GM18858 (cell line): ENCODE results near the gene CCR9.

Source experiments
- ATAC-seq: cut with Tn5 transposase; IDR thresholded peaks from one replicate; pipeline ENCODE4 v1.9.1; 2021; ENCODE audit not compliant: unreplicated experiment

The CCR9 gene

GRCh38 chr3:45906681-45907407, 20.5 kb downstream of the CCR9 start:
- no peak for ATAC-seq

GRCh38 chr3:45907769-45908705, 21.7 kb downstream of the CCR9 start:
- no peak for ATAC-seq

GRCh38 chr3:45908761-45909160, 22.4 kb downstream of the CCR9 start:
- ATAC-seq, result no peak

- no peak for ATAC-seq
Measured at GRCh38 chr3:45909542-45909941, 23.2 kb downstream of the CCR9 start.

GRCh38 chr3:45910892-45911291, 24.5 kb downstream of the CCR9 start:
- no peak for ATAC-seq

GRCh38 chr3:45911511-45912226, 25.3 kb downstream of the CCR9 start:
- no peak for ATAC-seq

- no peak for ATAC-seq
Measured at GRCh38 chr3:45912435-45912834, 26.1 kb downstream of the CCR9 start.

- no peak for ATAC-seq
Measured at GRCh38 chr3:45914362-45915058, 28.2 kb downstream of the CCR9 start.

GRCh38 chr3:45915059-45915439, 28.7 kb downstream of the CCR9 start:
- no peak for ATAC-seq

GRCh38 chr3:45915518-45916231, 29.3 kb downstream of the CCR9 start:
- ATAC-seq, result peak; percentile 78

GRCh38 chr3:45917146-45917898, 31.0 kb downstream of the CCR9 start:
- no peak for ATAC-seq

- ATAC-seq, result no peak
Measured at GRCh38 chr3:45921158-45922038, 35.1 kb downstream of the CCR9 start.

GRCh38 chr3:45922039-45922326, 35.6 kb downstream of the CCR9 start:
- no peak for ATAC-seq

- no peak for ATAC-seq
Measured at GRCh38 chr3:45922950-45923590, 36.7 kb downstream of the CCR9 start.

- ATAC-seq, result no peak
Measured at GRCh38 chr3:45923755-45924154, 37.4 kb downstream of the CCR9 start.

- no peak for ATAC-seq
Measured at GRCh38 chr3:45927881-45928280, 41.5 kb downstream of the CCR9 start.

- no peak for ATAC-seq
Measured at GRCh38 chr3:45929042-45929679, 42.8 kb downstream of the CCR9 start.

GRCh38 chr3:45931496-45931895, 45.2 kb downstream of the CCR9 start:
- no peak for ATAC-seq
